GM19351 (cell line): ENCODE data around the gene CRYBA2.

Source experiments
- ATAC-seq: cut with Tn5 transposase; IDR thresholded peaks from one replicate; pipeline ENCODE4 v1.9.1; 2021; ENCODE audit warnings: mild to moderate bottlenecking, moderate library complexity; ENCODE audit not compliant: unreplicated experiment

Gene CRYBA2

GRCh38 chr2:219024059-219024458, 30.8 kb upstream of the CRYBA2 start:
- ATAC-seq = no peak

DNA sequence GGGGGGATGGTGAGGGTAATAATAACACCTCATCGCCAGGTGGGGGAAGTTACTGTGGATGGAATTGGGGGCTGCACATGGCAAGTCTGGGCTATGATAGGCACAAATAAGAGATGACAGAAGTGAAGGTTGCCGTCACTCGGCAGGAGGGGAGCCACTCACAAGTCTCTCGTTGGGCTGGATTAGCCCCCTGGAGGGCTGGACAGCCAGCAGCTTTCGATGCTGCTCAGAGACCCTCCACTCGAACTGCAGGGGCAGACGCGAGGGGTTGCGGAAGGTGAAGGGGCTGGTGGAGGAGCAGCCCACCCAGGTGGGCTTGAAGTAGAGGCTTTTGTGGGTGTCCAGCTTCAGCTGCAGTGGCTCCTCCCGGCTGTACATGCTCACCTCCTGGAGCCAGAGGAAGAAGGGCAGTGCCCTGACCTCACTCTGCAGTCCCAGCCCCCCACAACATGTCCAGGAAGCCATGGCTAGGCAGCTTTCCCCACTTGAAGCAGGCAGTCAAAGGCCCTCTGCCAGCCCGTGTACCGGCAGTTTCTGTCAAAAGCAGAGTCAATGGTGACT, 29.9 kb upstream of the CRYBA2 start:
- ATAC-seq = no peak

- no peak for ATAC-seq
Observed at GRCh38 chr2:219022616-219023015, 29.4 kb upstream of the CRYBA2 start.

DNA sequence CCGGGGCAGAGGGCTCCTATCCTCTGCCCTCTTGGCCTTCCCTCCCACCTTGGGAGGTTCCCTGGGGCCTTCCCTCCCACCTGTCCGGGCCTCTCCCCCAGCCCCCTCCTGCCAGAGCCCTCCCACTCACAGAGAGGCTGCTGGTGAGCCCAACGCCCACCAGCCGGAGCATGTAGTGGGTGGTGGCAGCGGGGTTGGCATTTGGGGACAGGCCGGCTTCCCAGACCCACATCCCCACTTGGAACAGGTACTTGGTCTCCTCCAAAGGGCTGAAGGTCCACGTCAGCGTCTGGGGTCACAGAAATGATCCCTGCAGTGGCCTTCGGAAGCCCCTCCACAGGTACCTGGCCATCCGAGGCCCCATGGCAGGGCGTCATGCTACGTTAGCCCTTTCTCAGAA, 28.8 kb upstream of the CRYBA2 start:
- no peak for ATAC-seq

DNA sequence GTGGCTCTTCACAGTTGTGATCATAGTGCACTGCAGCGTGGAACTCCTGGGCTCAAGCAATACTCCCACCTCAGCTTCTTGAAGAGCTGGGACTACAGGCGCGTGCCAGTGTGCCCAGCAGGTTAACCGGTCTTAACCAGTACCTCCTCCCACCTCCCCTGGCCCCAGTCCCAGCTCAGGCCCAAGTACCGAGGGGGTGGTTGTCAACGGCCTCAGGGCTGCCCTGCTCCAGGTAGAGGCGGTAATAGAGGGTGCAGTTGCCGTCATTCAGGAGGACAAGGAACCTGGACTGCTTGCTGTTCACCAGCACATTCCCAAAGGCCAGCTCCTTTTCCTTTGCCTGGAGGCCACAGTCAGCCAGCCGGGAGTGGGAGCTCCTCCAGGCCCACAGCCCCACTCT, 28.4 kb upstream of the CRYBA2 start:
- no peak for ATAC-seq

DNA sequence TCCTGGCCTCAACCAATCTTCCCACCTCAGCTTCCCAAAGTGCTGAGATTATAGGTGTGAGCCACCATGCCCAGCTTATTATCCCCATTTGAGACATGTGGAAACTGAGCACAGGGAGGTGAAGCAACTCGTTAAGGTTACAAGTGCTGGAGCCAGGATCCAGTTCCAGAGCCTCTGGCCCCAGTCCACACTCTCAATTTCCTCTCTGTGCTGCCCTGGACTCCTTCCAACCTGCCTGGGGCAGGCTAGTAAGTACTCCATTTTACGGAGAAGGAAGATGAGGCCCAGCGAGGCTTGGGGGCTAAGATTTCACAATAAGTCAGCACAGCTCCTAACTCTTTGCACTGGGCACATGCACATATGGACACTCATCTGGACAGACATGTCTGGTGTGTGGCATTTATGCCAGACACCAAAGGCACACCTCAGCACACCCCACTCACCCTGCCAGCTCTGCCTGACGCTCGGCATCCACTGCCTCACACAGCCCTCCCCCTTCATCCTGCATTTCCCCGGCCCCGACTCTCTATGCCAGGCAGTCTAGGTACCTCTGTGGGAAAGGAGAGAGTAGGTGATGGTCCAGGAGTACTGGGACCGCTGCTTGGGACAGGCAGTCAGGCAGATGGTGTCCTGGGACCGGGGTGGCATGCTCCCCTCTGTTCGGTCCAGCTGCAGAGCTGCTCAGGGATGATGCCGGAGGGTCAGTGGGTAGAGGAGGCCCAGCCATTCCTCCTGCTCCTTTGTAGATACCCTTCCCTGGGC, 27.6 kb upstream of the CRYBA2 start:
- ATAC-seq = no peak

- ATAC-seq = no peak
Observed at GRCh38 chr2:219019436-219019835, 26.2 kb upstream of the CRYBA2 start.

DNA sequence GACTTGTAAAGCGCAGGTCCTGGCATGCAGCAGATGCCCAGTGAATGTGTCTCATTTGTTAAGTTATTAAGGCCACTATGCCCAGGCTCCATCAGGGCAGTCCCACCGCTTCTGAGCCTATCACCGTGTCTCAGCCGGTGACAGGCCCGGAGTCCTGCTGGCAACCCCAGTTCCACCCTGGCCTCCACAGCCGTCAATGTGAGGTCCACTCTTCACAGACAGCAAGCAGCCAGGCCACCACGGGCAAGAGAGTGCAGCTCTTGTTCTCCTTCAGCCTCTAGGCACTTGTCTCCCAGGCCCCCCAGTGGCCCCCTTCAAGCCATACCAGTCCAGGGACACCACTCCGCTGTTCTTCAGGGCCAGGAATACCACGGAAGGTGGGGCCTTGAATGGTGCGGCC, 25.5 kb upstream of the CRYBA2 start:
- ATAC-seq = no peak

- ATAC-seq = no peak
Observed at GRCh38 chr2:219018286-219018685, 25.1 kb upstream of the CRYBA2 start.

- no peak for ATAC-seq
Observed at GRCh38 chr2:219017201-219017931, 24.1 kb upstream of the CRYBA2 start.

DNA sequence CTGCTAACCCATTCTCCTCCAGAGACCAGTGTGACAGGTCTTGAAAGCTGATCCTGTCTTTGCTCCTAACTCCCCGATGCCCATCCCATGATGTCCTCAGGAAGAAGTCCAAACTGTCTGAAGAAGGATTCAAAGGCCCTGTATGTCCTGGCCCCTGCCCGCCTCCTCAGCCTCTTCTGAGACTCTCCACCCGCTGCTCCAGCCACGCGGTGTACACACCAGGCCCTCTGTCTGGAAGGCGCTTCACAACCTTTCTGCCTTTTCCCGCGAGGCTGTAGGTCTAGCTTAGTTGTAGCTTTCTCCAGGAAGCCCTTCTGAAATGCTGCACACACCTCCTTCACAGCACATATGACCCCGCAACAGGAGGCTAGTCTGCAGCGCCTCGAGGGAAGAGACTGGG, 23.5 kb upstream of the CRYBA2 start:
- ATAC-seq = no peak

GRCh38 chr2:219010873-219011272, 17.7 kb upstream of the CRYBA2 start:
- ATAC-seq = no peak

DNA sequence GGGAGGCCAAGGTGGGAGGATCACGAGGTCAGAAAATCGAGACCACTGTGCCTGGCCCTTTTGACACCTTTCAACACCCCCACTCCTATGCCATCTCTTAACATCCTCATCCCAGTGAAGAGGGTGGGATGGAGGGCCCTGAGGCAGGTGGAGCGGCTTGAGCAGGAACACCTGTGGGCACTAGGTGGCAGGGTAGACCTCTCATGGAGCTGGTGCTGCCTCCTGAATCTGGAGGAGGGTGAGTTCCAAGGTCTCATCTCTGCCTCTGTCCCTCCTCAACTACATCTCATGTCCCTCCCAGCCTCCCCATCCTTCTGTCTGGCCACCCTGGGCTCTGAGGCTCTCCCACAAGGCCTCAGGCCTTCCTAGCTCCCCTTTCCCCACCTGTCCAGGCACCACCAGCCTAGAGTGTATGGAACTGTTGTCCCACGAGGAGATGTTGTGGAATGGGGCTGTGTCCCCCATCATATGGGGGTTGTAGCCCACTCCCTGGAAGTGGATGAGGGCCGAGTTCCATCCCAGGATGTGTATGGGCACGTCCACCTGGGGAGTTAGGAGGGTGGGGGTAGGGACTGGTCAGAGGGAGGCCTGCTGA, 17.0 kb upstream of the CRYBA2 start:
- ATAC-seq = no peak

DNA sequence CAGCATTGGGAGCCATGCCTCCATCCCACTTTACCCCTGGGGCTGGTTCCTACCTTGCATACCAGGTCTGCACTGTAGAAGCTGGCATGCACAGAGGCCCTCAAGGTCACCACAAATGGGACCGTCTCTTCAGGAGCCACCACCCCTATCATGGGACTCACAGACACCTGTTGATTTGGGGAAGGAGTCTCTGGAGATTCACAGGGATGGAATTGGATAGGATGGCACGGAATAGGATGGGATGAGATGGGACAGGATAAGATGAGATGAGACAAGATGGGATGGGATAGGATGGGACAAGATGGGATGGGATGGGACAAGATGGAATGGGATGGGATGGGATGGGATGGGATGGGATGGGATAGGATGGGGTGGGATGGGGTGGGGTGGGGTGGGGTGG, 16.1 kb upstream of the CRYBA2 start:
- no peak for ATAC-seq

- ATAC-seq = no peak
Observed at GRCh38 chr2:219003979-219004378, 10.8 kb upstream of the CRYBA2 start.

- no peak for ATAC-seq
Observed at GRCh38 chr2:219003267-219003634, 10.0 kb upstream of the CRYBA2 start.

DNA sequence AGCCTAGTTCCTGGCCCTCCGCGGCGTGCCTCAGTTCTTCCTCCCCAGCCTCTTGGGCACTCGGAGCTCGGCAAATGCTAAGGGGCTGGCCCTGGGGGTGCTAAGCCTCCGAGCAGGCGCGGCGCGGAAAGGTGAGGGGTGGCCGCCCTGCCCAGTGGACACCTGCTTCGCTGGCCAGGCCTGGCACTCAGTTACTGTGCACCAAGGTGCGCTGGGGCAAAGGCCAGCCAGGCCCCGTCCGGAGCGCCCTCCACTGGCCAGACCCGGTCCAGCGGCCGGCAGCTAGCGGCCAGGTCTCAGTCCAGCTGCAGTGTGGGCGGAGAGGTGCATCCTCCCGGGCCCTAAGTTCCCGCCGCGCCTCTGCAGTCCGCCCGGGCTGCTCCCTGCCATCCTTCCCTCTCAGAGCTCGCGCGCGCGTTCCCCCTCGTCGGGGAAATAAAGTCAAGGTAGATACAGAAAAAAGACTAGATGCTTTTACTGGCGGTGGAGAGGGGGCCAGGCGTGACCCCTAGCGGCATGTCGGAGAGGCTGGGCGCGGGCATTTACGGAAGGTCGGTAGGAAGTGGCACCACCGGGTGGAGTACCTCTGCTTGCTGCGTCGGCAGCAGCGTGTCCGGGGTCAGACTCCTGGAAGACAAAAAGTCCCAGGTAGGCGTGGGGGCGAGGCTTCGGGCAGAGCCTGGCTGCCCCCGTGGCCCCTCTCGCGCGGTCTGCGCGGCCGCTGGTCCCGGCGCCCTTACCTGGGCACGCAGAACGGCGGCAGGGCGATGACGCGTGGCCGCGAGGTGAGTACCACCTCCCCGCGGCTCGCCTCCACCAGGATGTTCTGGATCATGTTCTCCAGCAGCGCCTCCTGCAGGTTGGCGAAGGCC, 9.4 kb upstream of the CRYBA2 start:
- ATAC-seq = no peak

GRCh38 chr2:219001577-219002394, 8.6 kb upstream of the CRYBA2 start:
- no peak for ATAC-seq

- no peak for ATAC-seq
Observed at GRCh38 chr2:219001100-219001576, 7.9 kb upstream of the CRYBA2 start.

DNA sequence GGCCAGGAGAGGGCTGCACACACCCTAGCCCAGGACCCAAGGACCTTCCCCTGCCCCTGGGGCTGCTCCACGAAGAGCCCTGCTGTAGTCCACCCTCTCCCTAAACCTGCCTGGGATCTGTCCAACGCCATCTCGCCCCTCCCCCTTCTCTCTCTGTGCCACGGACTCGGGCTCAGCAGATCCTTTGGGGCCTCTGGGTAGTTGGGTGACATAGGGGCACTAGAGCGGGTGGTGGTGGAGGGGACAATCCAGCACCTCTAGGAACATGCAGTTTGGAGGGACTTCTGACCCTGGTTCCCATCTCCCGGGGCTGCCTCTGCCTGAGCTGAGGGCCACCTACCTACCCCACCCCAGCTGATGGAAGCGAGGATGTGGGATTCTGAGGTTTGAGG, 7.3 kb upstream of the CRYBA2 start:
- ATAC-seq = no peak
